HepG2 (cell line): ENCODE data around the gene HSD11B2. TPM values are rescaled to one million over a fixed set of nuclear protein-coding genes. Genes with fewer than 3 reads are reported as not detected.

ENCODE experiments used
- EP300 ChIP-seq, 3 experiments: sonication (generic) in 1 of 3; formaldehyde crosslinking in 1 of 3; IDR thresholded peaks; 2 replicates each; pipeline versions ENCODE4 v1.5.1 to v1.6.1; 2011 to 2020; ENCODE audit warnings: low read depth in 2 of 3, low read length in 2 of 3, borderline replicate concordance in 1 of 3, improper control_type of control experiment in 1 of 3, mild to moderate bottlenecking in 1 of 3, missing genetic modification reagents in 1 of 3, moderate library complexity in 1 of 3
- HIC2 ChIP-seq: sonication (generic); formaldehyde crosslinking; IDR thresholded peaks from 2 replicates; pipeline ENCODE4 v1.9.0; 2022; ENCODE audit warnings: low read depth, missing genetic modification reagents
- HNRNPLL ChIP-seq: fragments of 200-400 bp; formaldehyde crosslinking; IDR thresholded peaks from 2 replicates; pipeline ENCODE4 v1.6.1; 2017; ENCODE audit warnings: mild to moderate bottlenecking, low read depth, low read length; ENCODE audit not compliant: poor library complexity, severe bottlenecking
- HOXA3 ChIP-seq: sonication (generic); formaldehyde crosslinking; IDR thresholded peaks from 2 replicates; pipeline ENCODE4 v1.5.0; 2020; ENCODE audit warnings: missing genetic modification reagents
- POLR2A ChIP-seq, 2 experiments: IDR thresholded peaks; 2 replicates each; pipeline ENCODE4 v1.6.1; 2011; ENCODE audit warnings: low read depth in 2 of 2, low read length in 2 of 2, mild to moderate bottlenecking in 1 of 2, moderate library complexity in 1 of 2; ENCODE audit not compliant: insufficient read depth in 1 of 2
- SIN3A ChIP-seq: IDR thresholded peaks from 2 replicates; pipeline ENCODE4 v1.6.1; 2011; ENCODE audit warnings: low read depth, mild to moderate bottlenecking, control low read depth, low read length, borderline replicate concordance
- YY1 ChIP-seq: IDR thresholded peaks from 2 replicates; pipeline ENCODE4 v1.6.1; 2011; ENCODE audit warnings: low read length, low read depth, moderate library complexity, mild to moderate bottlenecking; ENCODE audit not compliant: insufficient read depth, insufficient replicate concordance
- ZNF251 ChIP-seq: sonication (generic); formaldehyde crosslinking; IDR thresholded peaks from 2 replicates; pipeline ENCODE4 v1.9.0; 2021; ENCODE audit warnings: mild to moderate bottlenecking, missing genetic modification reagents
- ZNF256 ChIP-seq: sonication (generic); formaldehyde crosslinking; conservative IDR thresholded peaks from 2 replicates; pipeline ENCODE4 v1.4.0; 2020; ENCODE audit warnings: missing genetic modification reagents
- ZNF296 ChIP-seq: sonication (generic); formaldehyde crosslinking; conservative IDR thresholded peaks from 2 replicates; pipeline ENCODE4 v1.5.0; 2020; ENCODE audit warnings: mild to moderate bottlenecking, missing genetic modification reagents
- ZNF383 ChIP-seq: sonication (generic); formaldehyde crosslinking; IDR thresholded peaks from 2 replicates; pipeline ENCODE4 v1.4.0; 2020; ENCODE audit warnings: missing genetic modification reagents, mild to moderate bottlenecking, borderline replicate concordance
- ZNF891 ChIP-seq: sonication (generic); formaldehyde crosslinking; IDR thresholded peaks from 2 replicates; pipeline ENCODE4 v1.5.0; 2020; ENCODE audit warnings: mild to moderate bottlenecking, missing genetic modification reagents
- polyA plus RNA-seq, 8 experiments: library from polyadenylated mRNA; depleted of rRNA in 3 of 8; stranded (reverse) in 7 of 8; unstranded in 1 of 8; fragments of >200 nt; fragmentation: Illumina TruSeq in 4 of 8; extraction: Trizol in 4 of 8; gene quantifications; 2 replicates each; pipeline versions ENCODE4 v1.2.1 to v1.2.3, GENCODE V29; 2011 to 2016; ENCODE audit warnings: low read depth in 4 of 8, missing spikeins in 1 of 8, mixed read lengths in 1 of 8; ENCODE audit not compliant: insufficient read depth in 1 of 8
- total RNA-seq, 5 experiments: library from RNA; depleted of rRNA; stranded (reverse); fragments of >200 nt; fragmentation: Illumina TruSeq; extraction: Trizol; gene quantifications; 2 replicates each; pipeline ENCODE4 v1.2.3, GENCODE V29; 2016; ENCODE audit warnings: low read depth in 1 of 5

HSD11B2 gene
- total and polyA plus RNA-seq, 2 of the 13 experiments (the other 11 are each of a cell fraction or from before 2014, with no cell fraction given), result 8.9 to 13.6 TPM

- no peak for TF ChIP-seq ZNF296 (CRISPR knock-in tag)
- 0 out of 2 replicates have a peak, but pooled peaks have one; percentile 36 for TF ChIP-seq ZNF251
- no peak for TF ChIP-seq HIC2 (CRISPR knock-in tag)
- TF ChIP-seq HNRNPLL, result peak; percentile 37
- TF ChIP-seq YY1, result peak; percentile 34
- TF ChIP-seq ZNF383 (CRISPR knock-in tag), result 0 out of 2 replicates have a peak, but pooled peaks have one; percentile 66
- no peak for TF ChIP-seq ZNF256
- TF ChIP-seq EP300 (IDR thresholded peaks at IDR 0.05; ENCODE audit: low read depth in 2 of 2, low read length in 2 of 2), result peak in 1 of 2 experiments; percentile 42; a peak in 1 of 4 replicates
- no peak for TF ChIP-seq EP300 (CRISPR knock-in tag; IDR thresholded peaks at IDR 0.05; ENCODE audit: borderline replicate concordance)
- TF ChIP-seq POLR2A (IDR thresholded peaks at IDR 0.05; ENCODE audit: insufficient read depth in 1 of 2, low read depth in 2 of 2, low read length in 2 of 2), result peak in 1 of 2 experiments; percentile 24; a peak in 1 of 4 replicates
- no peak for TF ChIP-seq ZNF891 (CRISPR knock-in tag)
- TF ChIP-seq HOXA3 (CRISPR knock-in tag), result 0 out of 2 replicates have a peak, but pooled peaks have one; percentile 19
- TF ChIP-seq SIN3A, result no peak
These were observed 37.7 kb upstream of the HSD11B2 start, which contains the start of gene TPPP3 (continued) for GRCh38 chr16:67393111-67393787.
